Neural cell (in vitro differentiated cells): Measurements from ENCODE around the gene FRMD4A. TPM values are rescaled to one million over a fixed set of nuclear protein-coding genes. Genes with fewer than 3 reads are reported as not detected.

ENCODE experiments used
- H2AFZ ChIP-seq: fragments of 200-600, 300-800 bp; sonication (generic), shearing (Covaris generic); 2 replicates; pipeline ENCODE4 v1.6.0; 2014; ENCODE audit warnings: low read depth, mild to moderate bottlenecking, antibody characterized with exemption, low read length, moderate library complexity
- H3F3A ChIP-seq: fragments of 200-600 bp; shearing (Covaris generic); 2 replicates; pipeline ENCODE4 v1.6.1; 2016; ENCODE audit warnings: mild to moderate bottlenecking, moderate library complexity, mixed read lengths, antibody characterized with exemption, low read length; ENCODE audit not compliant: insufficient read depth, poor library complexity, severe bottlenecking
- H3K27ac ChIP-seq: fragments of 200-600, 300-800 bp; sonication (generic), shearing (Covaris generic); 2 replicates; pipeline ENCODE4 v1.5.1; 2014; ENCODE audit warnings: mild to moderate bottlenecking, low read length, moderate library complexity
- H3K27me3 ChIP-seq: fragments of 300-800, 200-600 bp; sonication (generic), shearing (Covaris generic); 2 replicates; pipeline ENCODE4 v1.6.0; 2014; ENCODE audit warnings: mild to moderate bottlenecking, low read depth, low read length, moderate library complexity; ENCODE audit not compliant: insufficient read depth
- H3K36me3 ChIP-seq: fragments of 300-800, 200-600 bp; sonication (generic), shearing (Covaris generic); 2 replicates; pipeline ENCODE4 v1.5.1; 2014; ENCODE audit warnings: mild to moderate bottlenecking, antibody characterized with exemption, low read length, moderate library complexity; ENCODE audit not compliant: insufficient read depth
- H3K4me2 ChIP-seq: fragments of 300-800, 200-600 bp; sonication (generic), shearing (Covaris generic); 2 replicates; pipeline ENCODE4 v1.6.0; 2014; ENCODE audit warnings: mild to moderate bottlenecking, low read length
- H3K4me3 ChIP-seq: fragments of 300-800, 200-600 bp; sonication (generic), shearing (Covaris generic); 2 replicates; pipeline ENCODE4 v1.5.1; 2014; ENCODE audit warnings: mild to moderate bottlenecking, low read length, moderate library complexity
- H3K79me2 ChIP-seq: fragments of 200-600 bp; shearing (Covaris generic); replicated peaks from 2 replicates; pipeline ENCODE4 v1.6.0; 2014; ENCODE audit warnings: mild to moderate bottlenecking, low read length, moderate library complexity; ENCODE audit not compliant: insufficient read depth
- H3K9ac ChIP-seq: fragments of 300-800, 200-600 bp; sonication (generic), shearing (Covaris generic); 2 replicates; pipeline ENCODE4 v1.6.1; 2016; ENCODE audit warnings: mild to moderate bottlenecking, low read length, mixed read lengths
- H3K9me2 ChIP-seq: fragments of 200-600 bp; shearing (Covaris generic); 2 replicates; pipeline ENCODE4 v1.6.1; 2016; ENCODE audit warnings: mild to moderate bottlenecking, low read length, mixed read lengths; ENCODE audit not compliant: insufficient read depth
- H3K9me3 ChIP-seq: fragments of 200-600, 300-800 bp; sonication (generic), shearing (Covaris generic); 2 replicates; pipeline ENCODE4 v1.6.1; 2016; ENCODE audit warnings: mild to moderate bottlenecking, mixed run types, low read length, moderate library complexity, mixed read lengths
- H4K20me1 ChIP-seq: fragments of 200-600 bp; shearing (Covaris generic); 2 replicates; pipeline ENCODE4 v1.6.1; 2016; ENCODE audit warnings: mild to moderate bottlenecking, mixed run types; ENCODE audit not compliant: insufficient read depth
- CTCF ChIP-seq: fragments of 450-650 bp; IDR thresholded peaks from 2 replicates; pipeline ENCODE4 v1.5.1; 2014; ENCODE audit warnings: antibody characterized with exemption, mild to moderate bottlenecking, moderate library complexity; ENCODE audit not compliant: poor library complexity, severe bottlenecking
- EP300 ChIP-seq: fragments of 450-650 bp; conservative IDR thresholded peaks from 2 replicates; pipeline ENCODE4 v1.6.1; 2014; ENCODE audit warnings: antibody characterized with exemption, mild to moderate bottlenecking, moderate library complexity; ENCODE audit not compliant: poor library complexity, severe bottlenecking
- EZH2 ChIP-seq: fragments of 200-600, 300-800 bp; shearing (Covaris generic), sonication (generic); IDR thresholded peaks from 2 replicates; pipeline ENCODE4 v1.6.1; 2014; ENCODE audit warnings: antibody characterized with exemption, low read length, borderline replicate concordance, mild to moderate bottlenecking; ENCODE audit not compliant: insufficient read depth, poor library complexity, severe bottlenecking
- MXI1 ChIP-seq: fragments of 450-650 bp; conservative IDR thresholded peaks from 2 replicates; pipeline ENCODE4 v1.6.1; 2014; ENCODE audit warnings: antibody characterized with exemption, mild to moderate bottlenecking; ENCODE audit not compliant: poor library complexity, severe bottlenecking
- POLR2AphosphoS5 ChIP-seq: IDR thresholded peaks from 2 replicates; pipeline ENCODE4 v1.6.1; 2012
- RAD21 ChIP-seq: fragments of 450-650 bp; conservative IDR thresholded peaks from 2 replicates; pipeline ENCODE4 v1.6.1; 2014; ENCODE audit warnings: antibody characterized with exemption, mild to moderate bottlenecking, moderate library complexity
- REST ChIP-seq: IDR thresholded peaks from 2 replicates; pipeline ENCODE4 v1.6.1; 2012; ENCODE audit warnings: borderline replicate concordance
- SMC3 ChIP-seq: fragments of 450-650 bp; conservative IDR thresholded peaks from 2 replicates; pipeline ENCODE4 v1.6.1; 2014; ENCODE audit warnings: antibody characterized with exemption, mild to moderate bottlenecking, moderate library complexity; ENCODE audit not compliant: poor library complexity
- TAF1 ChIP-seq: IDR thresholded peaks from 2 replicates; pipeline ENCODE4 v1.6.1; 2012; ENCODE audit warnings: low read depth
- polyA plus RNA-seq: library from polyadenylated mRNA; depleted of rRNA; stranded (reverse); fragments of >200 nt; gene quantifications from 2 replicates; pipeline ENCODE4 v1.2.3, GENCODE V29; 2014

The FRMD4A gene
- polyA plus RNA-seq, 1 donor from 2014 or later: 36.5 TPM

- H3K9me3 ChIP-seq: no peaks in the 10 kb centered on the region
- H4K20me1 ChIP-seq: no peaks in the 10 kb centered on the region
- H3K27me3 ChIP-seq: no peaks in the 10 kb centered on the region
- no peaks in the 10 kb centered on the region for H3K36me3 ChIP-seq
- H3F3A ChIP-seq: no peaks in the 10 kb centered on the region
- H3K27ac ChIP-seq: no peak overlapping the region
- no peaks in the 10 kb centered on the region for H3K79me2 ChIP-seq
- H2AFZ ChIP-seq: no peak overlapping the region
- H3K4me2 ChIP-seq: no peak overlapping the region
- no peaks in the 10 kb centered on the region for H3K9me2 ChIP-seq
- H3K4me3 ChIP-seq: no peak overlapping the region
- no peak for TF ChIP-seq POLR2AphosphoS5
- H3K9ac ChIP-seq: no peak overlapping the region
Observed at GRCh38 chr10:13709931-13710650, 620.6 kb downstream of the FRMD4A start.

GRCh38 chr10:13708256-13708990 lies 622.3 kb downstream of the FRMD4A start:
- Histone ChIP-seq H3K36me3 (no peaks in the 10 kb centered on the region), H3K27me3 (no peaks in the 10 kb centered on the region), H2AFZ (no peak overlapping the region), H4K20me1 (no peaks in the 10 kb centered on the region), H3F3A (no peaks in the 10 kb centered on the region), H3K79me2 (no peaks in the 10 kb centered on the region), H3K27ac (peak overlapping the region; percentile 17), H3K9ac (peak overlapping the region; percentile 22), H3K9me2 (no peaks in the 10 kb centered on the region), H3K4me3 (peak overlapping the region; percentile 58), H3K4me2 (peak overlapping the region; percentile 68), H3K9me3 (no peaks in the 10 kb centered on the region)
- TF ChIP-seq TAF1: no peak
- no peak for TF ChIP-seq RAD21
- peak; percentile 61 for TF ChIP-seq POLR2AphosphoS5
- peak; percentile 21 for TF ChIP-seq EP300

- Histone ChIP-seq H4K20me1 (no peaks in the 10 kb centered on the region), H3K9me3 (no peaks in the 10 kb centered on the region), H3K27ac (peak overlapping the region; percentile 17), H3F3A (no peaks in the 10 kb centered on the region), H3K79me2 (no peaks in the 10 kb centered on the region), H3K4me2 (peak overlapping the region; percentile 68), H3K9me2 (no peaks in the 10 kb centered on the region), H3K9ac (peak overlapping the region; percentile 22), H3K27me3 (no peaks in the 10 kb centered on the region), H3K4me3 (peak overlapping the region; percentile 58), H2AFZ (no peak overlapping the region), H3K36me3 (no peaks in the 10 kb centered on the region)
- no peak for TF ChIP-seq REST
- no peak for TF ChIP-seq EZH2
- TF ChIP-seq TAF1: no peak
- TF ChIP-seq MXI1: no peak
- no peak for TF ChIP-seq EP300
- TF ChIP-seq RAD21: no peak
- no peak for TF ChIP-seq SMC3
- no peak for TF ChIP-seq CTCF
- TF ChIP-seq POLR2AphosphoS5: no peak
Observed at GRCh38 chr10:13707156-13707881, 623.4 kb downstream of the FRMD4A start.
